ENCODE data around the gene THAP9.

GRCh38 chr4:82930848-82931755 lies 30.6 kb downstream of the THAP9 start:
- TF ChIP-seq CTCF (IDR thresholded peaks at IDR 0.05): no peak
- TF ChIP-seq POLR2AphosphoS5 (IDR thresholded peaks at IDR 0.05): no peak
- TF ChIP-seq POLR2A (IDR thresholded peaks at IDR 0.05): no peak

All from sigmoid colon (tissue), 4 donors.